HFFc6 (cell line): Measurements from ENCODE around the gene MSMP. TPM values are rescaled to one million over a fixed set of nuclear protein-coding genes. Genes with fewer than 3 reads are reported as not detected.

Experiments
- DNase-seq: peaks from one replicate; pipeline ENCODE4 v3.0.0-alpha.2; 2018
- H3K27ac Mint-ChIP-seq: 2 replicates; pipeline ENCODE4 v1.8.0; 2020; ENCODE audit warnings: mild to moderate bottlenecking, mixed read lengths
- H3K27me3 Mint-ChIP-seq: 2 replicates; pipeline ENCODE4 v1.8.0; 2021; ENCODE audit warnings: mild to moderate bottlenecking, moderate library complexity, mixed read lengths; ENCODE audit not compliant: insufficient read depth
- H3K36me3 Mint-ChIP-seq: 2 replicates; pipeline ENCODE4 v1.8.0; 2021; ENCODE audit warnings: low read depth, mixed read lengths
- H3K4me1 Mint-ChIP-seq: 2 replicates; pipeline ENCODE4 v1.8.0; 2020; ENCODE audit warnings: low read depth, mixed read lengths
- H3K4me3 Mint-ChIP-seq: 2 replicates; pipeline ENCODE4 v1.8.0; 2020; ENCODE audit warnings: mild to moderate bottlenecking, moderate library complexity, mixed read lengths
- H3K9me3 Mint-ChIP-seq: 2 replicates; pipeline ENCODE4 v1.8.0; 2020; ENCODE audit warnings: mild to moderate bottlenecking, mixed read lengths
- total RNA-seq, 6 experiments: library from RNA; stranded (reverse); fragmentation: NEBNext Ultra II Directional; extraction: Animal tissue kit (Norgen Biotek cat#: 25700); gene quantifications; 2 replicates in 1 of 6; 3 replicates in 5 of 6; pipeline ENCODE4 v1.2.3, GENCODE V29; 2021
- TF ChIP-seq, protein P1 (sequence below): fragments of 200-600 bp; sonication (generic); IDR thresholded peaks from 2 replicates; pipeline ENCODE4 v1.5.0; 2021; ENCODE audit warnings: antibody characterized with exemption, mild to moderate bottlenecking

MSMP gene
- total RNA-seq, 6 experiments from 2014 or later = not detected

DNA sequence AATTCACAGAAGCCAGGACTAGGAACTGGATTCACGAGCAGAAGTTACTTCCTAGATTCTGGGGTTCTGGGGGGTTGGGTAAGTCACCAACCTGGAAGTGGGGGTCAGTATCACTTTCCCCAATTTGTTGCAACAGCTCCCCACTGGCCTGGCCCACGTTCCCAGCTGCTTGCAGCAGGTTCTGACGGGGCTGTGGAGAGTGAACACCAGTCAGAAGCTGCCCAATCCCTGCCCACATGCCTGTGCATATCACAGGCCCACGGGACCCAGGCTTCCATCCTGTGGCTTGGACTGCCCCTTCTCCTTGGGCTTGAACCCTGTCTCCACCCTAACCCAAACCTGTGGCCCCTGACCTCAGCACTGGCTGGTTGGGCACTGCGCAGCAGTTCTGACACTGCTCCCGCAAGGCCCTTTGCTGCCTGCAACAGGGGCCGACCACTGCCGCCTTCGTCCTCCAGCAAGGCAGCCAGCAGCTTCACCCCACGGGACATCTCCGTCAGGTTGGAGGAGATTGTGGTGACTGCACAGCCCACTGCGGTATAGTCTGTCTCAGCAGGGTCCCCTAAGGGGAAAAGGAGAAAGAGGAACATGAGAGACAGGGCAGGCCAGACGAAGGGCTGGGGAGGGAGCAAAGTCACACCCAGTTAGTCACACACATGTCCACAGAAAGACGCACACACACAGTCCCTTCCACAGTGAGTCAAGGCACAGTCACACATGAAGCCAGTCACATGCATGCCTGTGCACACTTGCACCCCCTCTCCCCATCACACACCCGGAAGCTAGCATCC is 35.2 kb downstream of the MSMP start:
- DNase-seq = no peak
- H3K4me3 Mint-ChIP-seq = no peak overlapping the region
- TF ChIP-seq, protein P1, sequence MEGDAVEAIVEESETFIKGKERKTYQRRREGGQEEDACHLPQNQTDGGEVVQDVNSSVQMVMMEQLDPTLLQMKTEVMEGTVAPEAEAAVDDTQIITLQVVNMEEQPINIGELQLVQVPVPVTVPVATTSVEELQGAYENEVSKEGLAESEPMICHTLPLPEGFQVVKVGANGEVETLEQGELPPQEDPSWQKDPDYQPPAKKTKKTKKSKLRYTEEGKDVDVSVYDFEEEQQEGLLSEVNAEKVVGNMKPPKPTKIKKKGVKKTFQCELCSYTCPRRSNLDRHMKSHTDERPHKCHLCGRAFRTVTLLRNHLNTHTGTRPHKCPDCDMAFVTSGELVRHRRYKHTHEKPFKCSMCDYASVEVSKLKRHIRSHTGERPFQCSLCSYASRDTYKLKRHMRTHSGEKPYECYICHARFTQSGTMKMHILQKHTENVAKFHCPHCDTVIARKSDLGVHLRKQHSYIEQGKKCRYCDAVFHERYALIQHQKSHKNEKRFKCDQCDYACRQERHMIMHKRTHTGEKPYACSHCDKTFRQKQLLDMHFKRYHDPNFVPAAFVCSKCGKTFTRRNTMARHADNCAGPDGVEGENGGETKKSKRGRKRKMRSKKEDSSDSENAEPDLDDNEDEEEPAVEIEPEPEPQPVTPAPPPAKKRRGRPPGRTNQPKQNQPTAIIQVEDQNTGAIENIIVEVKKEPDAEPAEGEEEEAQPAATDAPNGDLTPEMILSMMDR = no peak
- H3K4me1 Mint-ChIP-seq = peaks cover 44% of the 10 kb centered on the region
- peaks cover 74% of the 10 kb centered on the region for H3K36me3 Mint-ChIP-seq
- peak overlapping the region; percentile 78 for H3K27ac Mint-ChIP-seq
- H3K9me3 Mint-ChIP-seq = no peaks in the 10 kb centered on the region
- peaks cover 2% of the 10 kb centered on the region for H3K27me3 Mint-ChIP-seq

DNA sequence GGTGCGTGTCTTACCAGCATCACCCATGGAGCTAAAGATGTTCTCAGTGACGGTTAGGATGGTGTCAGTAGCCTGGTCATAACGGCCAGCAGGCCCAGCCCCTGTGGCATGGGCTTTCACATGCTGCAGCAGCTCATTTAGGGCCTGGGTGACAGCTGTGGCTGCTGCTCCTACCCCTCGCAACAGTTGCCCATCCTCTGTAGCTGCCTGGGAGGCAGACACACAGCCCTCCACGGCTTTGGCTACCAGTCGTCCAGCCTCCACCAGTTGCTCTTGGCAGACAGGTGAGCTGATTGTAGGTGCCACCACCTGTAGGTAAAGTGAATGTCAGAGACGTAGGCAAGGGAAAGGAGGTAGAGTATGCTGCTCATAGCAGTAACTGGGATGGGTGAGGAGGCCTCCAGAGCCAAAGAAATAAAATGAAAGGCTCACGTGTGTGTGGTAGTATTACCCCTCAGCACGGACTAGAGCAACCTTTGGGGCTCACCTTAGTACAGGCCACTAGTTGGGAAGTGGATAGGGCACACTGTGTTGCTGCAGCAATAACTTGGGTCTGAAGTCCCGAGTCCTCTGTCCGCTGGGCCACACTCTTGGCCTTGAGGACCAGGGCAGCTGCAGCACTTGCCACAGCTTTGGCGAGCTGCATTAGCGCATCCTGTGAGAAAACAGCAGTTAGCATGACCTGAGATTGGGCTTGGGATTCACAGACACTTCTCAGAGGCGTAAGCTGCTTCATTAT is 36.8 kb downstream of the MSMP start:
- Mint-ChIP-seq H3K4me1 (peaks cover 35% of the 10 kb centered on the region), H3K27me3 (peaks cover 2% of the 10 kb centered on the region), H3K9me3 (no peaks in the 10 kb centered on the region), H3K36me3 (peaks cover 64% of the 10 kb centered on the region), H3K27ac (no peak overlapping the region; the same call in 1 of the 2 replicates), H3K4me3 (no peak overlapping the region)
- no peak for DNase-seq
- TF ChIP-seq, protein P1 = no peak

DNA sequence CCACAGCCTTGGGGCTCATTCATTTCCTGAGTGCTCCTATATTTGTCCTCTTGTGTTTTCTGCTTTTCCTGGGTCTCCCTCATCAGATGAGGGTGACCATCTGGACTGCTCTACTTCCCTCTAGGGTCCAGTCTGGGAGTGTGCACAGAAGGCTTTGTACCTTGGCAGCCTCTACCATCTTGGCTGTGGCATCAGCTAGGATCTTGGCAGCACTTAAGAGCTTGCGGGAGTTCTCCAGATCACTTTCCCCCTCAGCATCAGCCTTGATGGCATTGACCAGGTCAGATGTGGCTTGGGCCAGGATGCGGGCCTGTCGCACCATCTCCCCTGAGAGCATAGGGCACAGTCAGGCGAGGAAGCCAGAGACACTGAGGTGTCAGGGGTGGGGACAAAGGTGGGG is 37.8 kb downstream of the MSMP start:
- Mint-ChIP-seq H3K4me3 (no peak overlapping the region), H3K27me3 (peaks cover 2% of the 10 kb centered on the region), H3K4me1 (peaks cover 25% of the 10 kb centered on the region), H3K36me3 (peaks cover 58% of the 10 kb centered on the region), H3K9me3 (no peaks in the 10 kb centered on the region), H3K27ac (peak overlapping the region; percentile 57; the same call in 1 of the 2 replicates)
- TF ChIP-seq, protein P1 = no peak
- peak; percentile 35 for DNase-seq

DNA sequence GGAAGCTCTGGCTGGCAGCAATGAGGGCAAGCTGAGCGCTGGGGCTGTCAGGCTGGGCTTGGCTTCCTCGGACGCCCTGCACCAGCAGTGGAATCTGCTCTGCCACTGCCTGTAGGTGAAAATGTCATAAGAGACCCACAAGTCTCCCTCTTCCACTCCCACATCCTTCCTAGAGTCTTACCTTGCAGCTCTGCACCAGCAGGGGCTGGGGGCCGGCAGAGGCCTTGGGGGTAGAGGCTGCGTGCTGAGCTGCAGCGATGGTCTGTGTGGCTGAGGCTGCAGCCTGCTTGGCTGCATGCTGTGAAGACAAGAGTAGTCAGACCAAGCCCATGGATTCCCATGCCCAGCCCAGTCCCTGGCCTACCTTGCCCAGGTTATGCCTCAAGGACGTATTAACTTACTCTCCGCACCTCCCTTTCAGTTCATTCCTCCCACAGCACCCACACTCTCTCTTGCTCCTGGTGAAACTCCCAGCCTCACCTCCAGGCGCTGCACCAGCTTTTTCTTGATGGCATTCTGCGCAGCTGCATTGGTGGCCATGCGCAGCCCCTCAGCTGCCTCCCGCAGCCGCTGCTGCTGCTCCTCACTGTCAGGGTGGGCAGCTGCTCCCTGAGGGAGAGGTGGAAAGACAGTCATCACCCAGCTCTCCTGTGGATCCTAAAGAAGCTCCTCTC is 39.4 kb downstream of the MSMP start:
- no peak for DNase-seq
- Mint-ChIP-seq H3K4me1 (peaks cover 20% of the 10 kb centered on the region), H3K27ac (peak overlapping the region; percentile 57), H3K9me3 (no peaks in the 10 kb centered on the region), H3K36me3 (peaks cover 65% of the 10 kb centered on the region), H3K4me3 (no peak overlapping the region), H3K27me3 (peaks cover 2% of the 10 kb centered on the region)
- TF ChIP-seq, protein P1 = no peak

DNA sequence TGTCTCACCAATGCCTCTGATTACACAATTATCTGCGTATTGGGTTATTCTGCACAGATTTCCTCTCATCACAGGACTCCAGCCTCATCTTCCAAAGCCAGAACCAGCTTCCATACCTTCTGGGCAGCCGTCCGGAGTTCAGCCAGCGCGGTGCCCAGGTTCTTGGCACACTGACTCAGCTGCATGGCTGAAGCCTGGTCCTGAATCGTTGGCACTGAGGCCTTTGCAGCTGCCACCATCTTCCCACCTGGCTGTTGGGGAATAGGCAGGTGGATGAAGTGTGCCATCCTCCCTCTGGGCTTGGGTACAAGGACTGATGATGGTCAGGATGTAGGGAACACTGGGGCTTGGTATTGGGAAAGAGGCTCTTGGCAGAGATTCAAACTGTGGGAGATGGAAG is 40.0 kb downstream of the MSMP start:
- peaks cover 61% of the 10 kb centered on the region for H3K36me3 Mint-ChIP-seq
- TF ChIP-seq, protein P1 = no peak
- no peak overlapping the region for H3K4me3 Mint-ChIP-seq
- no peaks in the 10 kb centered on the region for H3K9me3 Mint-ChIP-seq
- H3K4me1 Mint-ChIP-seq = peaks cover 15% of the 10 kb centered on the region; the same call in 1 of the 2 replicates
- no peak for DNase-seq
- no peaks in the 10 kb centered on the region; the same call in none of the 2 replicates for H3K27me3 Mint-ChIP-seq
- peak overlapping the region; percentile 46 for H3K27ac Mint-ChIP-seq
